Prostate gland (tissue), 2 donors: ENCODE data around the gene TOR3A.

Experiments used
- POLR2A ChIP-seq: fragments of 450-650 bp; IDR thresholded peaks from one replicate; pipeline ENCODE4 v1.6.1; 2016; ENCODE audit warnings: antibody characterized with exemption, mild to moderate bottlenecking
- TF ChIP-seq, protein P1 (sequence below), 4 experiments: fragments of 200-600 bp in 2 of 4; fragments of 450-650 bp in 2 of 4; sonication (generic) in 2 of 4; IDR thresholded peaks; 1 replicate in 3 of 4; 2 replicates in 1 of 4; pipeline ENCODE4 v1.5.1; 2016 to 2019; ENCODE audit warnings: antibody characterized with exemption in 4 of 4, mild to moderate bottlenecking in 2 of 4, moderate library complexity in 2 of 4

DNA sequence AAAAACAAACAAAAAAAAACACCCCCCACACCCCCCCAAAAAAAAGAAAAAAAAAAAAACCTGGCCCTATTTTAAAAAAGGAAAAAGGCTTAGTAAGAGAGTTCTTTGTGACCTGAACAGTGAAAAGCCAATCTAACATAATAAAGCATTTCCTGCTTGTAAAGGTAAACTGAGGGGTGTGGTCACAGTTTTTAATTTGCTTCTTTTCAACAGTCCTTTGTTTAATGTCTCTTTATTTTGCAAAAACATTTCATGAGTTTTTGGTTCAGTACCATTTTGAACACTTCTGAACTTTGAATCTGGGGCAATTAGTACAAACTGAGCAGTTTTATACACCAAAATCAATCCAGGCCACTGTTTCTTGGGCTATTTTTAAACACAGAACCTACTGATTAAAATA lies 37.6 kb downstream of the TOR3A start:
- TF ChIP-seq, protein P1, sequence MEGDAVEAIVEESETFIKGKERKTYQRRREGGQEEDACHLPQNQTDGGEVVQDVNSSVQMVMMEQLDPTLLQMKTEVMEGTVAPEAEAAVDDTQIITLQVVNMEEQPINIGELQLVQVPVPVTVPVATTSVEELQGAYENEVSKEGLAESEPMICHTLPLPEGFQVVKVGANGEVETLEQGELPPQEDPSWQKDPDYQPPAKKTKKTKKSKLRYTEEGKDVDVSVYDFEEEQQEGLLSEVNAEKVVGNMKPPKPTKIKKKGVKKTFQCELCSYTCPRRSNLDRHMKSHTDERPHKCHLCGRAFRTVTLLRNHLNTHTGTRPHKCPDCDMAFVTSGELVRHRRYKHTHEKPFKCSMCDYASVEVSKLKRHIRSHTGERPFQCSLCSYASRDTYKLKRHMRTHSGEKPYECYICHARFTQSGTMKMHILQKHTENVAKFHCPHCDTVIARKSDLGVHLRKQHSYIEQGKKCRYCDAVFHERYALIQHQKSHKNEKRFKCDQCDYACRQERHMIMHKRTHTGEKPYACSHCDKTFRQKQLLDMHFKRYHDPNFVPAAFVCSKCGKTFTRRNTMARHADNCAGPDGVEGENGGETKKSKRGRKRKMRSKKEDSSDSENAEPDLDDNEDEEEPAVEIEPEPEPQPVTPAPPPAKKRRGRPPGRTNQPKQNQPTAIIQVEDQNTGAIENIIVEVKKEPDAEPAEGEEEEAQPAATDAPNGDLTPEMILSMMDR (IDR thresholded peaks at IDR 0.05) = no peak
- no peak for TF ChIP-seq POLR2A
